Heart right ventricle (tissue), 16 donors: ENCODE data around the gene CD28. TPM values are rescaled to one million over a fixed set of nuclear protein-coding genes. Genes with fewer than 3 reads are reported as not detected.

Source experiments
- ATAC-seq, 8 donors: fragments of 200-7000 bp; cut with Tn5 transposase; one replicate each; pipeline ENCODE4 v1.9.1; 2020; ENCODE audit warnings: mild to moderate bottlenecking in 8 of 8, moderate library complexity in 8 of 8, moderate number of reproducible peaks in 1 of 8
- DNase-seq, 2 donors: peaks; one replicate each; pipeline ENCODE4 v3.0.0-alpha.2; 2020
- H3K27ac ChIP-seq, 10 donors: fragments of 200-600 bp; sonication (generic) in 2 of 10; one replicate each; pipeline versions ENCODE4 v1.5.0 to v1.8.0; 2020 to 2022; ENCODE audit warnings: mild to moderate bottlenecking in 3 of 10
- H3K27me3 ChIP-seq, 7 donors: fragments of 200-600 bp; one replicate each; pipeline ENCODE4 v1.8.0; 2021 to 2022; ENCODE audit warnings: mild to moderate bottlenecking in 2 of 7
- H3K36me3 ChIP-seq, 9 donors: fragments of 200-600 bp; sonication (generic) in 1 of 9; one replicate each; pipeline versions ENCODE4 v1.5.0 to v1.8.0; 2020 to 2022; ENCODE audit warnings: mild to moderate bottlenecking in 2 of 9
- H3K4me1 ChIP-seq, 9 donors: fragments of 200-600 bp; sonication (generic) in 1 of 9; one replicate each; pipeline versions ENCODE4 v1.5.0 to v1.8.0; 2020 to 2022; ENCODE audit warnings: mild to moderate bottlenecking in 4 of 9
- H3K4me3 ChIP-seq, 10 donors: fragments of 200-600 bp; sonication (generic) in 2 of 10; one replicate each; pipeline versions ENCODE4 v1.5.0 to v1.8.0; 2020 to 2022; ENCODE audit warnings: mild to moderate bottlenecking in 7 of 10, moderate library complexity in 2 of 10
- H3K9me3 ChIP-seq, 11 donors: fragments of 200-600 bp in 10 of 11; sonication (generic) in 2 of 11; one replicate each; pipeline versions ENCODE4 v1.5.0 to v1.8.0; 2013 to 2022; ENCODE audit warnings: mild to moderate bottlenecking in 2 of 11, control low read depth in 1 of 11, moderate library complexity in 1 of 11
- CTCF ChIP-seq, 9 donors: fragments of 200-600 bp; sonication (generic) in 2 of 9; IDR thresholded peaks; one replicate each; pipeline versions ENCODE4 v1.5.0 to v1.8.0; 2021 to 2022; ENCODE audit warnings: antibody characterized with exemption in 9 of 9, mild to moderate bottlenecking in 5 of 9, moderate library complexity in 1 of 9
- WGBS, 2 donors: extraction: QIAGEN DNeasy Blood & Tissue Kit; methylation state at CpG; one replicate each; pipeline ENCODE4 v1.1.7; 2013; ENCODE audit warnings: inconsistent platforms in 1 of 2; 5-methylcytosine and 5-hydroxymethylcytosine counted together
- intact Hi-C, 10 donors: fragments of 100-400 bp; cut with DNase I; formaldehyde crosslinking; loops; one replicate each; pipeline versions ENCODE4 v1.11.1 to v1.14.2; 2022
- polyA plus RNA-seq, 2 donors: library from polyadenylated mRNA; stranded (reverse); fragments of 200-250 nt; gene quantifications; one replicate each; pipeline ENCODE4 v1.2.3, GENCODE V29; 2013
- total RNA-seq, 10 donors: library from RNA; stranded (reverse); fragmentation: NEBNext Ultra II Directional in 3 of 10; extraction: Animal tissue kit (Norgen Biotek cat#: 25700) in 3 of 10; gene quantifications; one replicate each; pipeline versions ENCODE4 v1.2.1 to v1.2.4, GENCODE V29; 2021 to 2023
- donor health status: Arrhythmogenic right ventricular cardiomyopathy.
- donor health status: ischemic (EF 13 %, LVEDD 7.1; RV severe dilation, severe dysfunction).
- donor health status: healthy with polysubstance abuse.
- donor health status: DM: no; HTN: yes; CAD: no.
- donor health status: DM: no; HTN: no; CAD: no.
- donor health status: ischemic (EF 25% LVEDD 6.9; RV normal size, moderate dysfunction).
- donor health status: ischemic (EF 25% LVEDD 5.7; RV mildly dilated, moderate dysfunction).
- donor health status: healthy.
- donor health status: DM: yes; HTN: yes; CAD: no.
- donor health status: Ischemic cardiomyopathy.
- donor health status: ischemic (EF 35%, LVEDD 5.7; RV mildly dilated, moderate dysfunction).
- donor health status: nonischemic (EF 11% LVEDD 7.7; RV severe dilation, severe dysfunction).
- donor health status: DM: yes; HTN: yes; CAD: no.
- donor health status: PGD.
- donor health status: ischemic (EF 29% LVEDD 5.4; RV normal size, mild dysfunction).
- donor health status: nonischemic (EF 23%, LVEDD 6.1; RV moderate dilation, normal function).

CD28 gene
- total and polyA plus RNA-seq, 12 donors = 0.10 to 5.3 (median 0.69) TPM

- Histone ChIP-seq H3K4me1 (peaks cover 0 to 24% (median 0%) of the 10 kb centered on the region in 9 donors), H3K27me3 (no peaks in the 10 kb centered on the region), H3K36me3 (no peaks in the 10 kb centered on the region), H3K4me3 (no peak overlapping the region), H3K27ac (no peak overlapping the region), H3K9me3 (no peaks in the 10 kb centered on the region)
- ATAC-seq (no peak), DNase-seq (no peak)
- intact Hi-C loops = no loop called here
- TF ChIP-seq CTCF (IDR thresholded peaks at IDR 0.05) = no peak
These were observed 21.9 kb downstream of the CD28 start for GRCh38 chr2:203728321-203728720.

GRCh38 chr2:203730076-203730729 lies 23.8 kb downstream of the CD28 start:
- H3K4me1 ChIP-seq = peaks cover 0 to 24% (median 0%) of the 10 kb centered on the region in 9 donors
- H3K27me3 ChIP-seq = no peaks in the 10 kb centered on the region
- H3K9me3 ChIP-seq = no peaks in the 10 kb centered on the region
- ATAC-seq = no peak
- no peak overlapping the region for H3K4me3 ChIP-seq
- no peak for TF ChIP-seq CTCF (IDR thresholded peaks at IDR 0.05)
- no peak overlapping the region for H3K27ac ChIP-seq
- intact Hi-C loops = no loop called here
- WGBS, 2 donors = 97 to 99% methylated on average over 4 of the region's 4 CpGs
- peaks cover 0 to 5% (median 0%) of the 10 kb centered on the region in 9 donors for H3K36me3 ChIP-seq
- no peak for DNase-seq

GRCh38 chr2:203730883-203731282 lies 24.4 kb downstream of the CD28 start:
- intact Hi-C loops = no loop called here
- H3K4me3 ChIP-seq = no peak overlapping the region
- TF ChIP-seq CTCF (IDR thresholded peaks at IDR 0.05) = no peak
- H3K4me1 ChIP-seq = peaks cover 0 to 24% (median 0%) of the 10 kb centered on the region in 9 donors
- peaks cover 0 to 5% (median 0%) of the 10 kb centered on the region in 9 donors for H3K36me3 ChIP-seq
- 97 to 99% methylated on average over 2 of the region's 2 CpGs for WGBS, 2 donors
- H3K9me3 ChIP-seq = no peaks in the 10 kb centered on the region
- H3K27ac ChIP-seq = no peak overlapping the region
- no peaks in the 10 kb centered on the region for H3K27me3 ChIP-seq
- DNase-seq (no peak), ATAC-seq (no peak)

- intact Hi-C loops = no loop called here
- H3K27ac ChIP-seq = no peak overlapping the region
- WGBS, 2 donors = 67 to 70% methylated on average over 6 of the region's 6 CpGs
These were observed 25.9 kb downstream of the CD28 start for GRCh38 chr2:203732092-203732952.

More at GRCh38 chr2:203732092-203732952, 25.9 kb downstream of the CD28 start:
- no peak for TF ChIP-seq CTCF (IDR thresholded peaks at IDR 0.05)
- Histone ChIP-seq H3K4me3 (no peak overlapping the region), H3K36me3 (peaks cover 0 to 12% (median 0%) of the 10 kb centered on the region in 9 donors), H3K9me3 (no peaks in the 10 kb centered on the region), H3K27me3 (no peaks in the 10 kb centered on the region), H3K4me1 (peaks cover 0 to 24% (median 0%) of the 10 kb centered on the region in 9 donors)
- DNase-seq (no peak), ATAC-seq (peak in 5 of 8 donors; percentile 29 to 69 (median 39))
